Naive thymus-derived CD4-positive, alpha-beta T cell (primary cell): ENCODE results near the gene ABITRAM. TPM values are rescaled to one million over a fixed set of nuclear protein-coding genes. Genes with fewer than 3 reads are reported as not detected.
A peak's percentile ranks its signal among the peaks of the same experiment; 100 is the strongest.

Source experiments
- ATAC-seq: fragments of 150-1000 bp; cut with Tn5 transposase; 2 replicates; pipeline ENCODE4 v1.10.0; 2021; ENCODE audit warnings: mild to moderate bottlenecking, moderate library complexity
- CTCF ChIA-PET: fragments of 350-600 bp; sonication (Branson Sonifier 250); formaldehyde crosslinking; loops from one replicate; lab custom pipeline; 2021; ENCODE audit warnings: antibody characterized with exemption; lab: Charles Lee
- POLR2A ChIA-PET: fragments of 350-600 bp; sonication (Branson Sonifier 250); formaldehyde crosslinking; loops from one replicate; lab custom pipeline; 2021; ENCODE audit warnings: antibody characterized with exemption, inconsistent platforms; lab: Charles Lee
- DNase-seq, 9 donors: peaks; one replicate each; pipeline versions ENCODE4 v3.0.0 to v3.0.0-alpha.2; 2020 to 2022; ENCODE audit warnings: mixed read lengths in 1 of 9
- H3K27ac ChIP-seq: one replicate; pipeline ENCODE4 v1.7.0; 2013; ENCODE audit warnings: mild to moderate bottlenecking, low read depth, low read length, moderate library complexity
- H3K27me3 ChIP-seq, 2 donors: one replicate each; pipeline ENCODE4 v1.7.0; 2013; ENCODE audit warnings: low read length in 2 of 2, mild to moderate bottlenecking in 2 of 2, moderate library complexity in 2 of 2; ENCODE audit not compliant: control insufficient read depth in 2 of 2, insufficient read depth in 2 of 2
- H3K36me3 ChIP-seq, 3 experiments: 1 replicate in 2 of 3; 2 replicates in 1 of 3; pipeline ENCODE4 v1.7.0; 2013; ENCODE audit warnings: low read length in 3 of 3, mild to moderate bottlenecking in 3 of 3, moderate library complexity in 1 of 3; ENCODE audit not compliant: insufficient read depth in 3 of 3, control insufficient read depth in 2 of 3
- H3K4me1 ChIP-seq, 2 donors: one replicate each; pipeline ENCODE4 v1.7.0; 2013; ENCODE audit warnings: low read length in 2 of 2, mild to moderate bottlenecking in 2 of 2, moderate library complexity in 1 of 2; ENCODE audit not compliant: control insufficient read depth in 2 of 2, insufficient read depth in 2 of 2
- H3K4me3 ChIP-seq: 2 replicates; pipeline ENCODE4 v1.7.0; 2013; ENCODE audit warnings: mild to moderate bottlenecking, low read length
- H3K9me3 ChIP-seq, 3 experiments: 1 replicate in 2 of 3; 2 replicates in 1 of 3; pipeline ENCODE4 v1.7.0; 2013; ENCODE audit warnings: low read length in 3 of 3; ENCODE audit not compliant: control insufficient read depth in 2 of 3
- H3K27ac Mint-ChIP-seq, 9 donors: one replicate each; pipeline ENCODE4 v1.8.0; 2020 to 2022; ENCODE audit warnings: mixed read lengths in 9 of 9, mild to moderate bottlenecking in 8 of 9, moderate library complexity in 5 of 9, inconsistent platforms in 2 of 9
- H3K27me3 Mint-ChIP-seq, 5 donors: one replicate each; pipeline ENCODE4 v1.8.0; 2021 to 2022; ENCODE audit warnings: mixed read lengths in 5 of 5, mild to moderate bottlenecking in 1 of 5
- H3K36me3 Mint-ChIP-seq, 5 donors: one replicate each; pipeline ENCODE4 v1.8.0; 2020 to 2022; ENCODE audit warnings: mixed read lengths in 5 of 5, mild to moderate bottlenecking in 3 of 5, inconsistent platforms in 1 of 5
- H3K4me1 Mint-ChIP-seq, 7 donors: one replicate each; pipeline ENCODE4 v1.8.0; 2020 to 2022; ENCODE audit warnings: mixed read lengths in 7 of 7, mild to moderate bottlenecking in 3 of 7, inconsistent platforms in 1 of 7
- H3K4me3 Mint-ChIP-seq, 10 donors: one replicate each; pipeline ENCODE4 v1.8.0; 2020 to 2022; ENCODE audit warnings: mild to moderate bottlenecking in 10 of 10, mixed read lengths in 10 of 10, moderate library complexity in 6 of 10, inconsistent platforms in 2 of 10
- H3K9me3 Mint-ChIP-seq, 11 donors: one replicate each; pipeline ENCODE4 v1.8.0; 2020 to 2022; ENCODE audit warnings: mixed read lengths in 11 of 11, mild to moderate bottlenecking in 4 of 11, inconsistent platforms in 1 of 11, moderate library complexity in 1 of 11
- intact Hi-C, 2 donors: fragments of 100-400 bp; cut with micrococcal nuclease; formaldehyde crosslinking; loops; one replicate each; pipeline ENCODE4 v1.15.1; 2023
- polyA plus RNA-seq, 2 donors: library from polyadenylated mRNA; unstranded; fragments of 300-500 nt; fragmentation: Illumina TruSeq; gene quantifications; one replicate each; pipeline ENCODE4 v1.2.3, GENCODE V29; 2021
- total RNA-seq, 6 experiments: library from RNA in 5 of 6; stranded (reverse) in 5 of 6; gene quantifications; 1 replicate in 5 of 6; 2 replicates in 1 of 6; pipeline ENCODE4 v1.2.3 and lab custom pipeline; 2021 to 2026

The ABITRAM gene
- total and polyA plus RNA-seq, 7 experiments from 2014 or later: 10.1 to 20.3 (median 12.8) TPM

DNA sequence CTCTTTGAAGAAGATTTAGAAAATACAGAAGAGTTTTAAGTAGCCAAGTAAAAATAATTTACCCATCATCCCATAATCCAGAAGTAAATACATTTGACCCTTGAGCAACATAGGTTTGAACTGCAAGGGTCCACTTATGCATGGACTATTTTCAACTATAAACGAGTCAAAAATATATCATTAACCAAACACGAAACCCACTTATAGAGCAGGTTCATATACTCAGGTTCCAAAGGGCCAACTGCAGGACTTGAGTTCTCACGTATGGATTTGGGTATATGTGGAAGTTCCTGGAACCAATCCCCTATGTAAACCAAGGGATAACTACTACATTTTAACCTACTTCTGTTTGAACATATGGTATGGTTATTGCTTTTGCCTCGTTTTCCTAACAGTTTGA lies 5.8 kb downstream of the ABITRAM start:
- Histone ChIP-seq H3K4me1 (peaks cover 4 to 5% of the 10 kb centered on the region in 2 donors), H3K9me3 (no peaks in the 10 kb centered on the region), H3K4me3 (no peak overlapping the region), H3K27me3 (no peaks in the 10 kb centered on the region), H3K36me3 (no peaks in the 10 kb centered on the region), H3K27ac (no peak overlapping the region)
- ChIA-PET POLR2A (interaction anchor here (1.5 kb wide), 1 partner anchor 18 kb away, joined by 3 read pairs; no protein-coding TSS in a partner anchor), CTCF (no interaction called here)
- Mint-ChIP-seq H3K9me3 (no peaks in the 10 kb centered on the region), H3K36me3 (peaks cover 0 to 14% (median 7%) of the 10 kb centered on the region in 5 donors), H3K27ac (no peak overlapping the region), H3K4me1 (peaks cover 4 to 15% (median 6%) of the 10 kb centered on the region in 7 donors), H3K4me3 (no peak overlapping the region), H3K27me3 (no peaks in the 10 kb centered on the region)
- ATAC-seq (no peak), DNase-seq (no peak)
- intact Hi-C loops: loop anchor here (10.0 kb wide), 2 partner anchors 255 to 475 kb away; no protein-coding TSS in a partner anchor

DNA sequence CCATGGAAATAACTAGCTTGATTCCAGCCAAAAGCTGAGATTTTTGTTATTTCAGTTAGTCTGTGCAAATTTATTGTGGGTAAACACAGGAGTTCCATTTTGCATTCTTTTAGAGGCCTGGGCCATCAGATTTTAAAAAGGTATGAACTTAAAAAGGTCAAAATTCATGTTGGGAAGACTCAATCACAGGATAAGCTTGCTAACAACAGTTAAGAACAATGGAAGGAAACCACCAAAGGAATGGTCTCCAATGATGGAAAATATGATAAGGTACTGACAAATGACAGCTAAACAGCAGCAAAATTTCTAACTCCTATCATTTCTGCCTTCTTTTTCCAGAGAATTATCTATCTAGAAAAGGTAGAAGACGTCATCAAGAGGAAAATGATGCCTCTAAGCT lies 16.0 kb downstream of the ABITRAM start:
- no peaks in the 10 kb centered on the region for H3K9me3 ChIP-seq
- ChIA-PET CTCF (interaction anchor here (0.6 kb wide), 1 partner anchor 22 kb away, joined by 3 read pairs; no protein-coding TSS in a partner anchor), POLR2A (interaction anchor here (0.6 kb wide), 1 partner anchor 70 kb away, joined by 3 read pairs; no protein-coding TSS in a partner anchor)
- Mint-ChIP-seq H3K36me3 (peaks cover 0 to 5% (median 5%) of the 10 kb centered on the region in 5 donors), H3K27me3 (peaks cover 0 to 3% (median 0%) of the 10 kb centered on the region in 5 donors), H3K27ac (no peak overlapping the region), H3K4me1 (no peaks in the 10 kb centered on the region), H3K9me3 (no peaks in the 10 kb centered on the region), H3K4me3 (no peak overlapping the region)
- intact Hi-C loops: loop anchor here (5.0 kb wide), 4 partner anchors 48 to 1483 kb away; no protein-coding TSS in a partner anchor
- no peaks in the 10 kb centered on the region for H3K27me3 ChIP-seq
- H3K27ac ChIP-seq: no peak overlapping the region
- no peaks in the 10 kb centered on the region for H3K4me1 ChIP-seq
- no peak overlapping the region for H3K4me3 ChIP-seq
- DNase-seq (no peak), ATAC-seq (no peak)
- H3K36me3 ChIP-seq: no peaks in the 10 kb centered on the region

- Mint-ChIP-seq H3K27ac (no peak overlapping the region), H3K4me1 (no peaks in the 10 kb centered on the region), H3K9me3 (no peaks in the 10 kb centered on the region), H3K4me3 (no peak overlapping the region), H3K36me3 (no peaks in the 10 kb centered on the region), H3K27me3 (peaks cover 0 to 3% (median 0%) of the 10 kb centered on the region in 5 donors)
- POLR2A ChIA-PET: no interaction called here
- ATAC-seq: no peak
- H3K4me3 ChIP-seq: no peak overlapping the region
- no peak overlapping the region for H3K27ac ChIP-seq
- H3K36me3 ChIP-seq: no peaks in the 10 kb centered on the region
- H3K27me3 ChIP-seq: no peaks in the 10 kb centered on the region
- intact Hi-C loops: loop anchor here (5.0 kb wide), 4 partner anchors 49 to 1484 kb away; no protein-coding TSS in a partner anchor
- no peaks in the 10 kb centered on the region for H3K9me3 ChIP-seq
- no peak for DNase-seq
- no peaks in the 10 kb centered on the region for H3K4me1 ChIP-seq
- CTCF ChIA-PET: interaction anchor here (0.7 kb wide), 2 partner anchors 21 to 554 kb away, joined by 3 to 4 read pairs; no protein-coding TSS in a partner anchor
Observed at GRCh38 chr9:108951578-108951977, 17.4 kb downstream of the ABITRAM start.

DNA sequence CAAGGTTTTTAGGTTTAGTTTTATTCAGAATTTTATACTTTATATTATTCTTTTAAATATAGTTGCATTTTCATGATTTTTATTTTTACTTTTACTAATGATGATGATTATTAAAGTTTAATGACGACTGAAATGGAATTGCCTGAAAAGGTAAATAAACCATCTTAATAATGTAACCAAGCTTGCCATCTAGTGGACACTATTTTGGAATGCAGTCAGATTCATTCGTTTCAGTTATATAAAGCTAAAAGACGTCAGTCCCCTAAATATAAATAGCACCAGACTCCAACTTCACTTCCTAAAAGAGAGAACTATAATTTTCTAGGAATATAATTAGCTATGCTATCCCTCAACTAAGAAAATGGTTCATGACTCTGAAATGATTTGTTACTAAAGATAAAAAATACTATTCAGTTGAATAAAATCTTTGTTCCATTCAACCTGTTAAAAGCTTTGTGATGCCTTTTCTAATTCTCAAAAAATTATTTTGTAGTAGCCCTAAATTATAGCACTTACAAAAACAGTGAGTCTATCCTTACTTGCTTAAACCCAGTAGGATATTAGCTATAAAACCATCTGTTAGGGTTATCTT lies 19.9 kb downstream of the ABITRAM start:
- intact Hi-C loops: loop anchor here (1.0 to 5.0 kb wide), 5 partner anchors 52 to 1487 kb away; no protein-coding TSS in a partner anchor
- peak; percentile 46 for ATAC-seq
- Histone ChIP-seq H3K9me3 (no peaks in the 10 kb centered on the region), H3K4me1 (no peaks in the 10 kb centered on the region), H3K27me3 (no peaks in the 10 kb centered on the region), H3K27ac (no peak overlapping the region), H3K4me3 (no peak overlapping the region), H3K36me3 (no peaks in the 10 kb centered on the region)
- H3K36me3 Mint-ChIP-seq: no peaks in the 10 kb centered on the region
- H3K4me1 Mint-ChIP-seq: no peaks in the 10 kb centered on the region
- H3K4me3 Mint-ChIP-seq: no peak overlapping the region
- no peaks in the 10 kb centered on the region for H3K9me3 Mint-ChIP-seq
- CTCF ChIA-PET: interaction anchor here (0.6 to 1.0 kb wide), 7 partner anchors 11 to 106 kb away, joined by 3 to 4 read pairs (median 3); no protein-coding TSS in a partner anchor
- peak in 4 of 9 donors; percentile 7 to 35 (median 29) for DNase-seq
- H3K27me3 Mint-ChIP-seq: peaks cover 0 to 3% (median 0%) of the 10 kb centered on the region in 5 donors
- POLR2A ChIA-PET: no interaction called here
- no peak overlapping the region for H3K27ac Mint-ChIP-seq

- DNase-seq (no peak), ATAC-seq (no peak)
- H3K4me3 Mint-ChIP-seq: no peak overlapping the region
- CTCF ChIA-PET: no interaction called here
- H3K9me3 Mint-ChIP-seq: no peaks in the 10 kb centered on the region
- H3K36me3 Mint-ChIP-seq: no peaks in the 10 kb centered on the region
- H3K27me3 Mint-ChIP-seq: peaks cover 0 to 3% (median 0%) of the 10 kb centered on the region in 5 donors
- POLR2A ChIA-PET: no interaction called here
- intact Hi-C loops: no loop called here
- no peaks in the 10 kb centered on the region for H3K4me1 ChIP-seq
- H3K27ac ChIP-seq: no peak overlapping the region
- H3K9me3 ChIP-seq: no peaks in the 10 kb centered on the region
- H3K4me1 Mint-ChIP-seq: no peaks in the 10 kb centered on the region
- no peaks in the 10 kb centered on the region for H3K27me3 ChIP-seq
- no peak overlapping the region for H3K4me3 ChIP-seq
- no peak overlapping the region for H3K27ac Mint-ChIP-seq
- no peaks in the 10 kb centered on the region for H3K36me3 ChIP-seq
Observed at GRCh38 chr9:108956022-108956630, 21.9 kb downstream of the ABITRAM start.

- H3K9me3 ChIP-seq: no peaks in the 10 kb centered on the region
- ChIA-PET CTCF (no interaction called here), POLR2A (no interaction called here)
- Mint-ChIP-seq H3K36me3 (no peaks in the 10 kb centered on the region), H3K4me3 (no peak overlapping the region), H3K27ac (no peak overlapping the region), H3K4me1 (no peaks in the 10 kb centered on the region), H3K27me3 (peaks cover 0 to 3% (median 0%) of the 10 kb centered on the region in 5 donors), H3K9me3 (no peaks in the 10 kb centered on the region)
- intact Hi-C loops: no loop called here
- no peaks in the 10 kb centered on the region for H3K36me3 ChIP-seq
- ATAC-seq: no peak
- H3K27ac ChIP-seq: no peak overlapping the region
- no peak for DNase-seq
- H3K4me1 ChIP-seq: no peaks in the 10 kb centered on the region
- H3K27me3 ChIP-seq: no peaks in the 10 kb centered on the region
- no peak overlapping the region for H3K4me3 ChIP-seq
Observed at GRCh38 chr9:108956631-108957026, 22.4 kb downstream of the ABITRAM start.
